ENCODE data around the gene DHCR7.
A peak's percentile ranks its signal among the peaks of the same experiment; 100 is the strongest.
"Not testable (repeated sequence)": the region's sequence is repeated elsewhere in the genome, so short reads cannot be mapped to it uniquely, and the experiment has no call there.

Gene DHCR7

GRCh38 chr11:71436861-71437260 is 11.3 kb downstream of the DHCR7 start:
- DNase-seq, result no peak

- DNase-seq, result no peak
Observed at GRCh38 chr11:71435278-71435951, 12.8 kb downstream of the DHCR7 start.

GRCh38 chr11:71434576-71435130 is 13.5 kb downstream of the DHCR7 start:
- DNase-seq, result no peak

- no peak for DNase-seq
Observed at GRCh38 chr11:71433648-71434450, 14.3 kb downstream of the DHCR7 start.

GRCh38 chr11:71432761-71433647 is 15.2 kb downstream of the DHCR7 start:
- no peak for DNase-seq

- no peak for DNase-seq
Observed at GRCh38 chr11:71431271-71431670, 16.9 kb downstream of the DHCR7 start.

GRCh38 chr11:71430166-71430565 is 18.0 kb downstream of the DHCR7 start:
- DNase-seq, result no peak

- DNase-seq, result no peak
Observed at GRCh38 chr11:71429701-71430100, 18.5 kb downstream of the DHCR7 start.

GRCh38 chr11:71428861-71429435 is 19.2 kb downstream of the DHCR7 start:
- DNase-seq, result no peak

- no peak for DNase-seq
Observed at GRCh38 chr11:71426413-71426812, 21.8 kb downstream of the DHCR7 start.

GRCh38 chr11:71425860-71426259 is 22.3 kb downstream of the DHCR7 start:
- no peak for DNase-seq

- no peak for DNase-seq
Observed at GRCh38 chr11:71425409-71425808, 22.8 kb downstream of the DHCR7 start.

- no peak for DNase-seq
Observed at GRCh38 chr11:71423181-71423790, 24.9 kb downstream of the DHCR7 start.

- DNase-seq, result not testable (repeated sequence)
Observed at GRCh38 chr11:71422318-71422717, 25.9 kb downstream of the DHCR7 start.

GRCh38 chr11:71421392-71421950 is 26.7 kb downstream of the DHCR7 start:
- no peak for DNase-seq

GRCh38 chr11:71420455-71421241 is 27.5 kb downstream of the DHCR7 start:
- peak; percentile 48 to 69 (median 62) for DNase-seq

- no peak for DNase-seq
Observed at GRCh38 chr11:71418643-71419042, 29.6 kb downstream of the DHCR7 start.

GRCh38 chr11:71414645-71415044 is 33.5 kb downstream of the DHCR7 start:
- DNase-seq, result no peak

- DNase-seq, result peak in 1 of 3 donors; percentile 2
Observed at GRCh38 chr11:71410363-71410966, 37.7 kb downstream of the DHCR7 start.

- DNase-seq, result no peak
Observed at GRCh38 chr11:71408826-71409225, 39.4 kb downstream of the DHCR7 start.

GRCh38 chr11:71407356-71407755 is 40.8 kb downstream of the DHCR7 start:
- no peak for DNase-seq

Data from suppressor macrophage treated with lipopolysaccharide for 1 hour (primary cell).